Stimulated activated CD4-positive, alpha-beta T cell treated with anti-CD3 and anti-CD28 coated beads, Interleukin-12 subunit alpha, Interleukin-12 subunit beta, amount 100 ng/mL, for 4 hours (primary cell): ENCODE data around the gene MEA1.

ENCODE experiments used
- DNase-seq: peaks from one replicate; pipeline ENCODE4 v3.0.0-alpha.2; 2020

Gene MEA1

GRCh38 chr6:42969431-42969830 is 44.3 kb downstream of the MEA1 start:
- no peak for DNase-seq

GRCh38 chr6:42968783-42969182 is 45.0 kb downstream of the MEA1 start:
- no peak for DNase-seq

- DNase-seq, result no peak
These were observed 45.5 kb downstream of the MEA1 start for GRCh38 chr6:42968126-42968701.

GRCh38 chr6:42967228-42967627 is 46.5 kb downstream of the MEA1 start:
- no peak for DNase-seq

- no peak for DNase-seq
These were observed 47.2 kb downstream of the MEA1 start for GRCh38 chr6:42966571-42966970.

GRCh38 chr6:42963855-42964605 is 49.7 kb downstream of the MEA1 start:
- DNase-seq, result no peak

GRCh38 chr6:42963179-42963854 is 50.4 kb downstream of the MEA1 start:
- no peak for DNase-seq

- DNase-seq, result no peak
These were observed 51.1 kb downstream of the MEA1 start for GRCh38 chr6:42962502-42963178.

GRCh38 chr6:42962096-42962495 is 51.6 kb downstream of the MEA1 start:
- DNase-seq, result no peak
